Fibroblast of skin of left quadriceps (primary cell): ENCODE results near the gene NUP88.
A peak's percentile ranks its signal among the peaks of the same experiment; 100 is the strongest.

Experiments used
- DNase-seq, 2 experiments: peaks; one replicate each; pipeline ENCODE4 v3.0.0-alpha.2; 2013; ENCODE audit warnings: low read depth in 2 of 2

NUP88 gene

DNA sequence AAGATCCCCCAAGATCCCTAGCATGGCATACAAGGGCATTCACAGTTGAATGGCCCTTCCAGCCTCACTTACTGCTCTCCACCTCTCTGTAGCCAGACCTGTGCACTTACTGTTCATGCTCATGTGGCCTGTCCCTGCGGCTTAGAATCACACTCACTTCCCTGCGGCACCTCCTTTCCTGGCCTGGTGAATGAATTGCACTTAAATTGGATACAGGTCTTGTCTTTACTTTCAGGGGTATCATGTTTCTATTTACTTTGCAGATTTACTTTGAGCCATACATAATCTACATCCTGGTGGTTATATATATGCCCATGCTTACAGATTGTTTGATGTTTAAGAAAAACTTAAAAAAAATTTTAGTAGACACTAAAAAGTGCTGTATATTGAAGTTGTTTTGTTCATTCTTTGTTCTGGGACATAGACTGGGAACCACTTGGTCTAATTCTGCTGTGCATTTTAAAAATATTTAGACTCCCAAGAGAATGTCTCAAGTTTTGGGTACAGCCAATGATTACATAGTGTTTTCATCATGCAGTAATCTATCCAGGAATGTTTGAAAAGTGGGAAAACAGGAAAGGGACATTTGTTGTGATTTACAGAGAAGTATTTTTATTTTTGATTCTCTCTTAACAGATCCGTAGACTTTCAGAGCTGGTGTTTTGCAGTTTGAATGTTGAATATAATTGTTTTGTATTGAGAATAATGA lies 63.9 kb downstream of the NUP88 start:
- peak; percentile 11 for DNase-seq

DNA sequence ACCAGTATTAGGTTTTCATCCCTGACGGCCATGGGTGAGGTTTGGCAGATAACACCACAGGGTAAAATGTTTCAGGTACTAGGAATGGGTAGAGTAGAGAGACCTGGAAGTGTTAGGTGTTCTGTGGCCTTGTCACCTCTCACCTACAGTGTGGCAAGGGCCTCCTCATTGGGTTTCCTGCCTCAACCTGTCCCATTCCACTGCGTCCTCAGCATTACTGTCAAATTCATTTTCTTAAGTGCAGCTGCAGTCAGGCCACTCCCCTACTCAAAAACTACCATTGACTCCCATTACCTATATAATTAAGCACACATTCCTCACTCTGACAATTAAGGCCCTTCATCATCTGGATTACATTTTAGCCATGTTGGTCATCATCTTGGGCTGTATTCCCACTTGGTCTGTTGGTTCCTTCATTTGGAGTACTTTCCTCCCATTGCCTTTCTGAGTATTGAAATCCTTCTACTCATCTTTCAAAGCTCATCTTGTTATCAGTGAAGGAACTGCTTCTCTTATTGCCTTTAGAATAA lies 64.5 kb downstream of the NUP88 start:
- no peak for DNase-seq

DNA sequence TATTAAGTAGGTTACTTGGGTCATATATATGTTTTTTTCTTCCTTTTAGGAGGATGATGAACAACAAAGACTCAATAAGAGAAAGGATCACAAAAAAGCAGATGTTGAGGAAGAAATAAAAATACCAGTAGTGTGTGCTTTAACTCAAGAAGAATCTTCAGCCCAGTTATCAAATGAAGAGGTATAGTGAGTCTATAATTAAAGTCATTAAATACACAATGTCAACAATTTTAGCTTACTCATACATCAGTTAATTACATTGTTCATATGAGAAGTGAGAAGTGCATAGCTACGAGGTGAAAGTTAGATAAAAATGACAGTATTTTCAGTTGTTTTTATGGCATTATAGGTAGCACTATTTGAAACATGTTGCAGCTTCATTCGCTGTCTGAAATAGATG lies 65.2 kb downstream of the NUP88 start:
- no peak for DNase-seq

DNA sequence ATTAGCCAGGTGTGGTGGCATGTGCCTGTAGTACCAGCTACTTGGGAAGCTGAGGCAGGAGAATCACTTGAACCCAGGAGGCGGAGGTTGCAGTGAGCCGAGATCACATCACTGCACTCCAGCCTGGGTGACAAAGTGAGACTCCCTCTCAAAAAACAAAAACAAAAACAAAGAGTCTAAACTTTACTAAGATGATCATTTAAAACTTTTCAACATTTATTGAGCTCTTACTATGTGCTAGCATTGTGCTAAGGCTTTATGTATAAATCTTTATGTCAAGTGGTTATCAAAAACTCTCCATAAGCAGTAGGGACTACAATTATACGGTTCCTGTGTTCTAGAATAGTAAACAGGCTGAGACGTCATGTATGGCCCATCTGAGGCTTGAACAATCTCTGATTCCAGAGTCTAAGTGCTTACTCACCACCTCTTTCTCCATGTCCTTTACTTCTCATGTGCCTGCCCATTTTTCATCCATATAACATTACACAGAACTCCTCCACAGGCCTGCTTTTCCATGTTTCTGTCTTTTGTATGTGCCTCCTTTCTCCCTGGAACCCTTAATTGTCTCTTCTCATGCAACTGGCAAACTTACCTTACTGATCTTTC lies 66.7 kb downstream of the NUP88 start:
- no peak for DNase-seq

DNA sequence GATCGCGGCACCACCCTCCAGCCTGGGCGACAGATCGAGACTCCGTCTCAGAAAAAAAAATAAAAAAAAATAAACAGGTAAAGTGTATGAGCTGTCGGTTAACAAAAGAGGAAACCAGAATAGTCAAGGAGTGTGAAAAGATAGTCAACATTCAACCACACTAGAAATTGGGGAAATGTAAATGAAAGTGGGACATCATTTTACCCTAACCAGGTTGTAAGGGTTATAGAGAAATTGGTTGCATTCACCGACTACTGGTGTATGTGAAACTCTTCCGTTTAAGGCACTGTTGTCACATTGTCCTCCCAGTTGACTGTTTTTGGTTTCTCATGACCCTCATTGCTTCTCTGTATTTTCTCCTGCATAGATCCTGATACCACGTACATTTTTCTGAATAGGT lies 74.5 kb downstream of the NUP88 start:
- DNase-seq: no peak
